GM19372 (cell line): ENCODE data around the gene AGAP5.
"Not testable (repeated sequence)": the region's sequence is repeated elsewhere in the genome, so short reads cannot be mapped to it uniquely, and the experiment has no call there.

Experiments used
- ATAC-seq: cut with Tn5 transposase; IDR thresholded peaks from one replicate; pipeline ENCODE4 v1.9.1; 2021; ENCODE audit warnings: mild to moderate bottlenecking, low read depth, moderate library complexity; ENCODE audit not compliant: unreplicated experiment

AGAP5 gene

DNA sequence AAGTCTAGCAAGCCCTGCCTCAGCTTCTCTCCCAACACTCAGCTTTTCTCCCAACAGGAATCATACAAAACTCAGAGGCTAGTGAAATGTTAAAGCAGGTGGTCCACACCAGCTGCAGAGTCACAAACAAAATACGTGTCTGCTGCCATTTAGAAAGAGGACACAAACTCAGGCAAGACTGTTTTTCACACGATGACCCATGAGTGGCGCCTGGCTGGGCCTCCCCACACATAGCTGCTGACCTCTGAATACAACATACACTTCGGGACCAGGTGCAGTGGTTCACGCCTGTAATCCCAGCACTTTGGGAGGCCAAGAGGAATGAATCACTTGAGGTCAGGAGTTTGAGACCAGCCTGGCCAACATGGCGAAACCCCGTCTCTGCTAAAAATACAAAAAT is 35.2 kb downstream of the AGAP5 start:
- not testable (repeated sequence) for ATAC-seq

GRCh38 chr10:73655990-73656298 is 42.0 kb downstream of the AGAP5 start, which contains the start of gene SYNPO2L:
TSS of gene SYNPO2L (minus strand) at chr10:73656029. CDS start at chr10:73655922, 107 bp downstream.
- ATAC-seq = no peak

GRCh38 chr10:73655257-73655989 is 42.5 kb downstream of the AGAP5 start:
- ATAC-seq = no peak

GRCh38 chr10:73653701-73654100 is 44.2 kb downstream of the AGAP5 start:
- ATAC-seq = no peak

GRCh38 chr10:73653195-73653594 is 44.7 kb downstream of the AGAP5 start:
- no peak for ATAC-seq

DNA sequence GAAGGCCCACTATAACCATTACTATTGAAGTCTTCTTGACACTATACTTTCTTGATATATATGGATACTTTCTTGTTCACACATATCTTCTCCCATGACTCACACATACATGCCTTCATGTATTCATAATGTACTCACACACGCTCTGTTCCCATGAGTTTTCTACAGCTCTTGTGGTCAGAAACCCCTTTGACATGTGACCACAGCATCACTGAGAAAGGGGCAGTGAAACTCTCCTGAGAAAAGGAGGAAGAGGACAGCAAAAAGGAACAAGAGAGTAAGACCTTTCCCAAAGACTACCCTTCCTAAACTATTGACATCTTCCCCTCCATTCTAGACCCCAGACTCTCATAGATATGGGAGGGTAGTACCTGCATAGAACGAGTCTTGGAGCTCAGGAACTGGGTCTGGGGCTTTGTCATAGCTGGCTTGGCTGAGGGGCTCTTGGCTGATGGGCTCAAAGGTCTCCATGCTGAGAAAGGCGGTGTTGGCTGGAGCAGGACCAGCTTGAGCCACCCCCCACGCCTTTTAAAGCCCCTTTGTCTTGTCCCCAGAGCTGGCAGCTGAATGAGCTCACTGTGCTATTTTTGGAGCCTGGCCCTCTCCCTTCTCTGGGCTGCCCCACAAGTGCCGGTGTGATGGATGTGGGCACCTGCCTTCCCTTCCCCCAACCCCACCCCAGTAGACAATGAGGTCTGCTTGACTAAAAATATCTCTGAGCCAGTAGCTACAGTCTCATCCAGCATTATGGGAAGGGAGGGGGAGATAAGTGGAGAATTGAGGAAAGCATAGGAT is 47.2 kb downstream of the AGAP5 start:
- no peak for ATAC-seq

- ATAC-seq = no peak
These were observed 47.9 kb downstream of the AGAP5 start for GRCh38 chr10:73649876-73650536.

- ATAC-seq = no peak
These were observed 48.7 kb downstream of the AGAP5 start for GRCh38 chr10:73648975-73649829.

GRCh38 chr10:73647875-73648651 is 49.8 kb downstream of the AGAP5 start:
- ATAC-seq = no peak

DNA sequence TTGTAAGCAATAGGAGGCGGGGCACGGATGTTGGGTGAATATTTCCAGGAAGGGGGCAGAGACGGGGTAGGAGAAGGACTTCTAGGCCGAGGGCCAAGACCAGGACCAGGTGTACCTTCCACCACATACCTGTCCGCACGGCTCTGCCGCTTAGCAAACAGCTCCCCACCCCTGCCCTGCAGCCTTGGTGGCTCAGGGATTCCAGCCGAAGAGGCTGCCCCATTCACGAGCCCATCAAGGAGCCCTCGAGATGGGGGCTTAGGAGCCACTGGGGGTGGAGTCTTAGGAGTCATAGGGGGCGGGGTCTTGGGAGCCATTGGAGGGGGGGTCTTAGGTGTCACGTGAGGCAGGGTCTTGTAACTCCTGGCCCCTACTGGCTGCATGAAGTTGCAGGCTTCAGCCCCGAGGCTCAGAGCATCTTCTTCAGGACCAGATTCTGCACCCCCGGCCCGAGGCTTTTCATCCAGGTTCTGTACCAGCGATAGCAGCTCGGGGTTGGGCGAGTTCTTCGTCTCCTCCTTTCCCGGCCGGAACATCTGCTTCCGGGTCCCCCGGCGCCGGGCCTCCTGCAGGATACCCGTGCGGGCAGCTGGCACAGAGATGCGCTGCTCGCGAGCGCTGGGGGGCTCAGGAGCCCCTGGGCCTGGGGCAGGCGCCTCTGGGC is 50.6 kb downstream of the AGAP5 start:
- no peak for ATAC-seq

DNA sequence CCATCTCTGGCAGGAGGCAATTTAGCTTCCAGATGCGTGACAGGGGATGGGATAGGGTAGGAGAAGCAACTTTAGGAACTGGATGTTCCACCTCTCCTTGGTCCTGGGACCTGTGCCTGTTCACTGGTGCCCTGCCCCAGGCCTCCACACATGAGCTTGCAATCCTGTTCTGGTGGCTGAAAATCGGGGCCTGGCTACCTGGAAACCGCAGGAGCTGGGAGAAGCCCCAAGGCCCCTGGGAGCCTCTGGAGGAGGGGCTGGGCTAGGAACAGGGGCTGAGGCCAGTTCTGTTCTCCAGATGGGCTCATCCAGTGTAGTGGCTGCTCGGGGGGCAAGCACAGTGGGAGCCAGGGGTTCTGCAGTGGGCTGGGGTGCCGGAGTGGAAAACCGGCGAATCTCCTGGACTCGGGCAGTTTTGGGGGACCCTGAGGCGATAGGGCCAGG is 51.3 kb downstream of the AGAP5 start:
- ATAC-seq = no peak

DNA sequence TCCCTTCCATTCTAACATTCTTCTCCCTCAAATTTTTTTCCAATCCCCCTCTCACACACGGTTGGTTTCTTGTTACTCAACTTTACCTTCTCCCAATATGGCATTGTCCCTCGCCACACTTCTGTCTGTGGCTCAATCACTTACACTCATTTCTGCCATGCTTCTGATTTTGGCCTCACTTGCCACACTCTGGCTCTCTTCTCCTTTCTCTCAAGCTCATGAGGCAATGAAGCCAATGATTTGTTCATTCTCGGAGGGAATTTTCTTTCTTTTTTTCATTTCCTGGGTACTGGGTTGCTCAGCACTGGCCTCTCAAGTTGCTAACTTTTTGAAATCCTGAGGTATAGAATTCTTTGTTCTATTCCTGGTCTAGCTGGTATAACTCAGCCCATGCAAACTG is 52.7 kb downstream of the AGAP5 start:
- no peak for ATAC-seq

DNA sequence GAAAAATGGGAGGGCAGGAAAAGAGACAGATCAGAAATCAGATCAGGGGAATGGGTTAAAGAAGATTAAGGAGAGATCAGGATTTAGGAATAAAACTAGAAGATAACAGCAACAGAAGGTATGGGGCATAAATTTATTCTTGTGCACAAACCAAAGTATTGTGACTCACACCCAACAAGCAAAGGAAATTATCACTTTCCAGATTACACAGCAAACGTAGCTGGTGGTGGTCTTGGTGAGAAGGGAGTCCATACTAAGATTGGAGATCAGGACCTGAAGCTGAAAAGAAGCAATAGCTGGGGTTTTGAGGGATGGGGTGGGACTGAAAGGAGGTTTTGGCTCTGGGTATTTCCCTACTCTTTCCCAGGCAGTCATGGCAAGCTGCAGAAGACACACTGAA is 53.1 kb downstream of the AGAP5 start:
- ATAC-seq = no peak

- peak; percentile 54 for ATAC-seq
These were observed 53.7 kb downstream of the AGAP5 start for GRCh38 chr10:73644015-73644743.

GRCh38 chr10:73643362-73643761 is 54.5 kb downstream of the AGAP5 start:
- ATAC-seq = no peak

DNA sequence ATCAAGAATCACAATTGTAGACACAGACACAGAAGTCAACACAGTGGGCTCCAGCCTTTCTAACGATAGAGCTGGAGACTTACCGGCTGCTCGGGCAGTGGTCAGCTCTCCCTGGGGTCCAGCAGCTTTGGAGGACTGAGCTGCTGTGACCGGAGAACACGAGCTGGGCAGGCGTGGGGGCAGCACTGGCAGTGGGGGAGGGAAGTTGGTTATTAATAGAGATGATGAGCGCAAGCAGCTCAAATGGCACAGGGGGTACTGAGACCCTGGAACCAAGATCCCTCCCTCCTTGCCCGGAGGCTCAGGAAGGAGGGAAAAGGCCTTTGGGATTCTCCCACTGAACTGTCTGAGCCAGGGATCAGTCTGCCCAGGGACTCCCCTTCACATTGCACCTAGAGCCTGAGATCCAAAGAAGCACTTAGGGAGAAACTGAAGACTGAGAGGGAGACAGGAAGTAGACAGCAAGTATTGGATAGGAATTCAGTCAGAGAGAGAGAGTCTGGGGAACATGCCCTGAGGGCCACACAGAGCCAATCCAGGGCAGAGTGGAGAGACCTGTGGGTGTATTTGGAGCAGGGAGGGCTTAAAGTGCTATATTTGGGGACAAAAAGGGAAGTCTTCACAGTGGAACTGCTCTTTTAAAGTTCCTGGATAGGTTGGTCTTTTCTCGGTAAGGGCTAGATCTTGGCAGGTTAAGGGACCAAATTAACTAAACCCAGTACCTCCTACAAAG is 56.4 kb downstream of the AGAP5 start, which contains the start of gene MYOZ1:
MYOZ1 (minus strand) TSS at position 147 of the 733 bp plus-strand sequence. CDS start 1,457 bp downstream, outside the sequence.
- ATAC-seq = no peak

DNA sequence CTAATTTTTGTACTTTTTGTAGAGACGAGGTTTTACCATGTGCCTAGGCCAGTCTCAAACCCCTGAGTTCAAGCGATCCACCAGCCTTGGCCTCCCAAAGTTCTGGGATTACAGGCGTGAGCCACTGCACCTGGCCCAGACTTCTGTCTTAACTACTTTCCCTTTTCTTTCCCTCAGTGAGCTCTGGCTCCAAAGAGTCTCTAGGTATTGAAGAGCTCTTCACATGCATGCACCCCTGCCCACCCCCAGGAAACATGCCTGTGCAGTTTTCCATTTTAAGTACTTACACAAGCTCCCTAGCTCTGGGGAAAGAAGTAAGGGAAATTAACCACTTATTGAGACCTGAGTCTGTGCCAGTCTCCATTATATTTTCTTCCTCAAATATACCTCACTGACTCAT is 58.6 kb downstream of the AGAP5 start:
- ATAC-seq = no peak

GRCh38 chr10:73635781-73636180 is 62.1 kb downstream of the AGAP5 start:
- ATAC-seq = no peak
